Hepatic stellate cell (primary cell): Measurements from ENCODE around the gene TMEM200A.
"Not testable (repeated sequence)": the region's sequence is repeated elsewhere in the genome, so short reads cannot be mapped to it uniquely, and the experiment has no call there.

Source experiments
- DNase-seq: peaks from one replicate; pipeline ENCODE4 v3.0.0; 2011; ENCODE audit warnings: low spot score

Gene TMEM200A

GRCh38 chr6:130365166-130366106 is at the start of gene TMEM200A:
TMEM200A (plus strand) TSS chr6:130366017; CDS start chr6:130440423, 74,406 bp downstream.
- peak; percentile 77 for DNase-seq

DNA sequence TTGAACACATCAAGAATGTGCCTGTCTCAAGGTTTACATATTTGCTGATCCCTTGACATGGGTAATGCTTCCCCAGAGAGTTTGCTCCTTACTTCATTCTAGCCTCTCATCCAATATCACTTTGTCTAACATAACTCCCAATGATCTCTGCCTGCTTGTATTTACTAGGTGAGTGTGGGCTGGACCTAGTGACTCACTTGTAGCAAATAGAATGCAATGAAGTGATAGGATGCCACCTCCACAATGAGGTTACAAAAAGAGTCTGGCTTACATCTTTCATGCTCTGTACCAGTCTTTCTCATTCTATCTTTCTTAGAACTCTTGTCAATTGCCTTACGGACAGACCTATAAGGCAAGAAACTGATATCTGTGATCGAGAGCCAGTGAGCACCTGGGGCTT is 44.9 kb upstream of the TMEM200A start:
- DNase-seq: no peak

DNA sequence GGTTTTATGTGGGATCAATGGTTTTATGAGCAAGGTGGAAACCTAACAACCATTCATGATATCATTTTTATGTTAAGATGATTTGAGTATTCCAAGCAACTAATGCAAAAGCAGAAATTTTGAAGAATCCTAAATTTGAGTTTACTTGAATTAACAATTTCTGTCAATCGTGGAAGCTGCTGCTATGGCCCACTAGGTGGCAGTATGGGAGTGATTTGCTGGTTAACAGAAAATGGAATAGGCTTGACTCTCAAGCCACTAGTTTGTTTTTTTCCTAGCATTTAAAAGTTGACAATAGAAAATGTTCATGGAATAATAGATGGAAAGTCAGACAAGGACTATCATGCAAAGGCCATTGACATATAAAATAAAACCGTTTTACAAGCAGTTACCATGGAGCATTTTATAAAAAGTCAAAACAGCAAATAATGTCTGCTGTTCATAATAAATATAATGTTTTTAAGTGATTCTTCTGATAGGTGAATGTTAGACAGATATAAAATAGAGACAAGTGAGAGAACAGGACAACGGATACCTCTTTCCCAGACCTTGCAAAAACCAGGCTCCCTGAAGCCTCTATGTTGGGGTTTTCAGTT is 43.0 kb upstream of the TMEM200A start:
- peak; percentile 21 for DNase-seq

DNA sequence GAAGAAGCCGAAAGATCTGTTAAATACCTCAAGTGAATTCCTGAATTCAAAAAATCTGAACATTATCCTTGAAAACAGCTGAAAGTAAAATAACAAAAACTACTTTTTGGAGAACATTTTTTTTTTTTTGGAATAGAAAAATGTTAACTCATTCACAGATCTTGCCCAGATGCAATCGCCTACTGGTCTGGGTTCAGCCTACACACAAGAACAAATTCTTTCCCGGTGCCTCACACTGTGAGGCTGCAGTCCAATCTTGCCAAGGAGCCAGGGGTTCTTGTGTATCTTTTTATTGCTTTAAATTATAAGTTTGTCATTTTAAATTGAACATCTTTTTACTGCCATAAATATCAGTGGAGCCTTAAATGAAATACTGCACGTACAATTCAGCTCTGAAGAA is 41.2 kb upstream of the TMEM200A start:
- DNase-seq: peak; percentile 51

- DNase-seq: no peak
Observed at GRCh38 chr6:130326496-130326895, 39.3 kb upstream of the TMEM200A start.

GRCh38 chr6:130337534-130337933 is 28.3 kb upstream of the TMEM200A start:
- DNase-seq: no peak

- not testable (repeated sequence) for DNase-seq
Observed at GRCh38 chr6:130346324-130346723, 19.5 kb upstream of the TMEM200A start.

GRCh38 chr6:130354322-130354721 is 11.5 kb upstream of the TMEM200A start:
- DNase-seq: no peak

GRCh38 chr6:130355572-130355971 is 10.2 kb upstream of the TMEM200A start:
- no peak for DNase-seq

DNA sequence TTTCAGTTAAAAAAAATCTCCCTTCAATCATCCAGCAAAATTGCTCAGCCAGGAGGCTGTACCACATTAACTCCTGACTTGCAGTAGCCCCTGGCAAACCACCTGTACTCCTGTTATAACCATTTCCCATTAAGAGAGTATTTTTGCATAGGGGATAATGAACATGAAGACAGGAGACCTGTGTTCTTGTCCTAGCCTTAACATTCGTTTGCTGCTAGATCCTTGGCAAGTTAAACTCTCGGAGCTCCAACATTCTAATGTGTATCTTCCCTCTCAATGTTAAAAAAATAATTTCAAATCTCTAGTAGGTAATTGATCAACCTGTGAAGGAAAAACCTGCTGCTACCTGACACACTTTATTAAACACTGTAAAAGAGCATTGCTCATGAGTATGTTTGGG is 8.4 kb upstream of the TMEM200A start:
- DNase-seq: no peak

DNA sequence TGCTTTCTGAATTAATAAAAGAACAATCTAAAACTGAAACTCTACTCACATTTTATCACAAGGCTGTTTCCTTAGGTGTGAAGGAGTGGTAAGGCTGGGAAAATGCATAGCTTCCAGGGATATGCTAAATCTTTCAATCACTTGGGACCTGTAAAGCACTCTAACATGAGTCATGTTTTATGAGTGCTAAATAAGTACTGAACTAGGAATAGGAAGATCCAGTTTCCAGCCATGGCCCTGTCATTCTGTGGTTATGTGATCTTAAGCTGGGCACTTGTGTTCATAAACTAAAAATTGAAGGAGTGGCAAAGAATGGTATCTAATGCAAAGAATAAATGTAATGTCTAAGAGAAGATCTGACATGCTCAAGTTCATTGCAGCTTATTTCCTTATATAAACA is 6.1 kb upstream of the TMEM200A start:
- DNase-seq: no peak

DNA sequence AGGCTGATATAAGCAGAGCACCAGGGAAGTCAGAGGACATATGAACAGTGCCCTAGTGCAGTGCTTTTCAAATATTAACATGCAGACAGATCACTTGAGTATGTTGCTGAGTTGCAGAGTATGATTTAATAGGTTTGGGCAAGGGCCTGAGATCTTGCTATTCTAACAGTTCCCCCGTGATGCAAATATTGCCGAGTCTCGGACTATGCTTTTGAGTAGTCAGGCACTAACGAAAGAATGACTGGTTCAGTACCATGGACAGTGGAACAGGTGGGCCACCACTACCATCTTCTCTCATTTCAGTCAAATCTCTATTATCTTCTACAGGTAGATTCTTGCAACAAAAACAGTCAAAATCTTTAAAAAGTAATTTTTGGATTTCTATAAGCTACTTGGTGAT is 3.7 kb upstream of the TMEM200A start:
- no peak for DNase-seq

DNA sequence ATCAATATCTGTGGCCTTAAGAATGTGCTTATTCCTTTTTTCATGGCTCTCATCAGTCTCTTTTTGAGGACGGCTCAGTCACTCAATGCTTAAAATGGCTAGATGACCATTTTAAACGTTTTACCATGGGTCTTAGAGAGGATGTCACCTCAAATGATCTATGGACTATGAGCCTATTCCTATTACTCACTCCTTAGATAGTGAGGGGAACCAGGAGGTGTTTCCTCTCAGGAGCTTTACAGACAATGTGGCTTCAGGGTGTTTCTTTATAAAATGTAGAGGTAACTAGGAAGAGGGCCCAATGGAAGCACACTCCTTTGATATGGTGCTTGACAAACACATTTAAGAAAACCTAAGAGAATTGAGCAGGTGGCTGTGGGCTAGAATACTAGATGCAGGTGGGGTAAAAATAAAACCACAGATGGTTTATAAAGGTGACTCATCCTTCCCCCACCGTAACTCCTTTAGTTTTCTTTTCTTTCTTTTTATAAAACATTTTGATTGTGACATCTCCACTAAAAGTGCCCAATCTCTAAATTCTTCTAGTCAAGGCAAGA is 1.5 kb upstream of the TMEM200A start:
- no peak for DNase-seq

GRCh38 chr6:130366107-130367005 is 539 bp downstream of the TMEM200A start:
- DNase-seq: peak; percentile 72

- DNase-seq: no peak
Observed at GRCh38 chr6:130367767-130368166, 1.9 kb downstream of the TMEM200A start.

DNA sequence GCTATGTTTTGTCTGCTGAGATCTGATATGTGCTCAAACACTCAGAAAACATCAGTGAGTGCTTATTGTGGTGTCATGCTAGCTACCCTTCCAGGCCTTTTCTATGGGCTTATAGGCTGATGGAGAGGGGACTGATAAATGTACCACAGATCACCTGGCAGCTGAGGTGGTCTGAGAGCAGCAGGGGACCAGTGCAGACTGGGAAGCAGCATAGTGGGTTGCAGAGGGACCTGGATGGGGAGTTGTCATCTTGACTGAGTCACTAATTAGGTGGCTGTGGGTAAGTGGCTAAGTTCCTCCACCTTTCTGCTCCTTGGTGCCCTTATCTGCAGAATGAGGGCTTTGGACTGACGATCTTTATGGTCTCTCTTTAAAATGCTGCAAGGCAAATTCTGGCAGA is 2.8 kb downstream of the TMEM200A start:
- DNase-seq: no peak

- no peak for DNase-seq
Observed at GRCh38 chr6:130369831-130370230, 4.0 kb downstream of the TMEM200A start.

DNA sequence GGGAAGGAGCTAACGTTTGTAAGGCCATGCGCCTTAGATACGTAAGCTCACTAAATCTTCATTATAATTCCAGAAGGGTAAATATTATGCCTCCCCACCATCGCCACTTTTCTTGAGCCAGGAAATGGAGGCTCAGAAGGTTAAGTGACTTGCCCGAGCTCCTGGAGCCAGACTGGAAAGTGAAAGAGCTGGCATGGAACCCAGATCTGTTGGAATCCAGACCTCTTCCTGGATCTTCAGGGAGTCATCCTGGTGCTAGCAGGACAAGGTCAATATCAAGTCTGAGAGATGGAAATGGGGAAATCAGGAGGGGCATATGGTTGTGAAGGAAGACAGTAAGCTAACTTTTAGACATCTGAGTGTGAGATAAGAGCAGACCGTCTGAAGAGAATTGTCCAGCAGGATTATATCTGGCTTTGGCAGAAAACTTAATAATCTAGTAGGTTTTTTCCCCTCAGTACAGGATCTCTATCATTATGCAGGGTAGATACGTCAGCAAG is 6.2 kb downstream of the TMEM200A start:
- no peak for DNase-seq

- no peak for DNase-seq
Observed at GRCh38 chr6:130372786-130373185, 7.0 kb downstream of the TMEM200A start.

GRCh38 chr6:130373992-130374391 is 8.2 kb downstream of the TMEM200A start:
- DNase-seq: no peak

DNA sequence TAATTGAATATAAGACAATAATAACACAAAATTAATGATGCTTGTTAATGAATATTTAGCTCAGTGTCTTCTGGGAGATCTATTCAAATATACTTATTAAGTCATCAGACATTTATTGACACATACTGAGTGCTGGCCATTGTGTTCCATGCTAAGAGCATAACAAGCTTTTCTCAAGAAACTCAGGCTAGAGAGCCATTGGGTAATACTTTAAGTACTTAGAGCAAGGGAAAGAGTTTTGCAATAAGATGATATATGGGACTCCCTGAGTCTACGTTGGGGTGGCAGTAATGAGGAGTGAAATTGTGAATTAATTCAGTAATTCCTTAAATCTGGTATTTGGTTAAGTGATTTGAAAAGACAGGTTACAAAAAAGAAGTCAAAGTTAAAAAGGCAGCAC is 11.1 kb downstream of the TMEM200A start:
- no peak for DNase-seq

DNA sequence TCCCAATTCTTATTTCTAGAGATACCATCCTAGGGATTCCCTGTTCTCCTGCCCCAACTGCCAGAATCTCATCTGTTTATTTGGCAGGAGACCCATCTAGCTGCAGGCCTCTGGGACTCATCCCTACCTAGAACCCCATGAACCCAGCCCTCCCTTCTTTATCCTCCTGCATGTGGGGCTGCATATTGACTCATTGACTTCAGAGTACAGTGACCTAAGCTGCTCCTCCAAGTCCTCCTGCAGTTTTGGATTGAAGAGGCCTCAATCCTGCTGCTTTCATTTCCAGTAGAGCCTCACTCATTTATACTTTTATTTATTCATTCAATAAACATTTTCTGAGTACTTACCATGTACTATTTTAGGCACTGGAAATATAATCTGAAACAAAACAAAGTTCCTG is 11.6 kb downstream of the TMEM200A start:
- no peak for DNase-seq
